ENCODE measurements around the gene TMEM43. TPM values are rescaled to one million over a fixed set of nuclear protein-coding genes. Genes with fewer than 3 reads are reported as not detected.

TMEM43 gene, protein sequence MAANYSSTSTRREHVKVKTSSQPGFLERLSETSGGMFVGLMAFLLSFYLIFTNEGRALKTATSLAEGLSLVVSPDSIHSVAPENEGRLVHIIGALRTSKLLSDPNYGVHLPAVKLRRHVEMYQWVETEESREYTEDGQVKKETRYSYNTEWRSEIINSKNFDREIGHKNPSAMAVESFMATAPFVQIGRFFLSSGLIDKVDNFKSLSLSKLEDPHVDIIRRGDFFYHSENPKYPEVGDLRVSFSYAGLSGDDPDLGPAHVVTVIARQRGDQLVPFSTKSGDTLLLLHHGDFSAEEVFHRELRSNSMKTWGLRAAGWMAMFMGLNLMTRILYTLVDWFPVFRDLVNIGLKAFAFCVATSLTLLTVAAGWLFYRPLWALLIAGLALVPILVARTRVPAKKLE
- 88.2 and 93.1 TPM in 2 replicates for total RNA-seq

GRCh38 chr3:14124615-14125192 is at the start of gene TMEM43, which contains the start of gene CHCHD4:
TMEM43 (plus strand) TSS chr3:14125052; CDS start chr3:14125194, 142 bp downstream.
CHCHD4 (minus strand) TSS chr3:14124870; CDS start chr3:14124676, 194 bp downstream.

DNA sequence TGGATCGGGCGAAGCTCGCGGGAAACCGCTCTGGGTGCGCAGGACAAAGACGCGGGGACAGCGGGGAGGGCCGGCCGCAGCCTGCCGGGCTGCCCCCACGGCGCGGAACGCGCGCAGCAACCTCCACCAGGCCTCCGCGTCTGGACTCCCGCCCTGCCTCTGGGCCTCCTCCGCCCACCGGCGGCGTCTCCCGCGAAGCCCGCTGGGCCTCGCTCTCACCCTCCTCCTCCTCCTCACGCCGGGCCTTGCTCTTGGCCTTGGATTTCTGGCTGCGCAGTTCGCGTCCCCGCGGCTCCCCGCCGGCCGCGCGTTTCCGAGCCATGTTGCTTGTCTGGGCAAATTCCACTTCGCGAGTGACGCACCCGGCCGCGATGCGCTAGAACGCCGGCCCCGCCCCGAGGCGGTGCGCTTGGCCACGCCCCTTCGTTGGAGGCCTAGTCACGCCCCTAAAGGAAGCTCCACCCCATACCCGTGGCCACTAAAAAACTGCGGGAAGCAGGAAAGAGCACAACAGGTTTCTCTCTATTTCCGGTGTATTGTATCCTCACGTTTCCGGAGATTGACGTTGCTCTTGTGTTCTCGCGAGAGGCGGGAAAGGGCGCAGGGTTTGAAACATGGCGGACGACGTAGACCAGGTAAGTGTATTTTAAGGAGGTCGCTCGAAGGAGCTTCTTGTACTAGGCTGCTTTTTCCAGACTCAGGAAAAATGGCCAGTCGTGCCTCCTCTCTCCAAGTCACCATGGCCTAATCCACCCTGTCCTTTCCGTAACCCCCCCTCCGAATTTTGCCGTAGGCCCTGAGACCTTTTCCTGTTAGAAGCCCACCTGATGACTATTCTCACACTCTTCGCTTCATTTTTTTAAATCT is 53.6 kb downstream of the TMEM43 start, which contains the start of the genes LSM3 and XPC:
TSS of gene LSM3 (plus strand) at position 571 of the 867 bp plus-strand sequence. CDS start at position 615, 44 bp downstream.
TSS of gene XPC (minus strand) at position 355 of the 867 bp plus-strand sequence. CDS start at position 322, 33 bp downstream.

Other genes with a start within 250 kb of the TMEM43 start
- gene WNT7A, start 245.0 kb upstream of the TMEM43 start, total RNA-seq = not detected in 2 replicates
- gene CHCHD4, start 182 bp upstream of the TMEM43 start, total RNA-seq = 14.7 and 14.8 TPM in 2 replicates
- gene XPC, start 53.5 kb downstream of the TMEM43 start, total RNA-seq = 43.0 and 45.8 TPM in 2 replicates
- gene LSM3, start 53.8 kb downstream of the TMEM43 start, total RNA-seq = 20.6 and 23.5 TPM in 2 replicates